Measurements from ENCODE around the gene NDST1.

GRCh38 chr5:150553402-150553801, 45.5 kb downstream of the NDST1 start:
- TF ChIP-seq NR3C1 (IDR thresholded peaks at IDR 0.05) = no peak
- TF ChIP-seq MAZ (IDR thresholded peaks at IDR 0.05; ENCODE audit: borderline replicate concordance, low read depth, low read length) = no peak
